Measurements from ENCODE around the gene LIPE. TPM values are rescaled to one million over a fixed set of nuclear protein-coding genes. Genes with fewer than 3 reads are reported as not detected.

The LIPE gene
- total and polyA plus RNA-seq, 7 donors: 5.3 to 27.7 (median 9.3) TPM

GRCh38 chr19:42472402-42473147 is 45.4 kb upstream of the LIPE start:
- no peaks in the 10 kb centered on the region for H3K9me3 ChIP-seq
- no peaks in the 10 kb centered on the region for H3K4me1 ChIP-seq
- no peaks in the 10 kb centered on the region for H3K36me3 ChIP-seq (ENCODE audit: insufficient read depth in 1 of 2, low read depth in 1 of 2)
- DNase-seq: no peak
- H3K27me3 ChIP-seq (ENCODE audit: insufficient read depth in 3 of 3, low read length in 2 of 3): peaks cover 0 to 13% (median 2%) of the 10 kb centered on the region in 3 donors
- WGBS, 3 donors: 71 to 72% (median 71%) methylated on average over 7 of the region's 7 CpGs
- no peak overlapping the region for H3K4me3 ChIP-seq
- H3K27ac ChIP-seq: no peak overlapping the region
- no peak for ATAC-seq
- TF ChIP-seq, protein P1, sequence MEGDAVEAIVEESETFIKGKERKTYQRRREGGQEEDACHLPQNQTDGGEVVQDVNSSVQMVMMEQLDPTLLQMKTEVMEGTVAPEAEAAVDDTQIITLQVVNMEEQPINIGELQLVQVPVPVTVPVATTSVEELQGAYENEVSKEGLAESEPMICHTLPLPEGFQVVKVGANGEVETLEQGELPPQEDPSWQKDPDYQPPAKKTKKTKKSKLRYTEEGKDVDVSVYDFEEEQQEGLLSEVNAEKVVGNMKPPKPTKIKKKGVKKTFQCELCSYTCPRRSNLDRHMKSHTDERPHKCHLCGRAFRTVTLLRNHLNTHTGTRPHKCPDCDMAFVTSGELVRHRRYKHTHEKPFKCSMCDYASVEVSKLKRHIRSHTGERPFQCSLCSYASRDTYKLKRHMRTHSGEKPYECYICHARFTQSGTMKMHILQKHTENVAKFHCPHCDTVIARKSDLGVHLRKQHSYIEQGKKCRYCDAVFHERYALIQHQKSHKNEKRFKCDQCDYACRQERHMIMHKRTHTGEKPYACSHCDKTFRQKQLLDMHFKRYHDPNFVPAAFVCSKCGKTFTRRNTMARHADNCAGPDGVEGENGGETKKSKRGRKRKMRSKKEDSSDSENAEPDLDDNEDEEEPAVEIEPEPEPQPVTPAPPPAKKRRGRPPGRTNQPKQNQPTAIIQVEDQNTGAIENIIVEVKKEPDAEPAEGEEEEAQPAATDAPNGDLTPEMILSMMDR (IDR thresholded peaks at IDR 0.05): no peak
- intact Hi-C loops (cut with DNase I): no loop called here

DNA sequence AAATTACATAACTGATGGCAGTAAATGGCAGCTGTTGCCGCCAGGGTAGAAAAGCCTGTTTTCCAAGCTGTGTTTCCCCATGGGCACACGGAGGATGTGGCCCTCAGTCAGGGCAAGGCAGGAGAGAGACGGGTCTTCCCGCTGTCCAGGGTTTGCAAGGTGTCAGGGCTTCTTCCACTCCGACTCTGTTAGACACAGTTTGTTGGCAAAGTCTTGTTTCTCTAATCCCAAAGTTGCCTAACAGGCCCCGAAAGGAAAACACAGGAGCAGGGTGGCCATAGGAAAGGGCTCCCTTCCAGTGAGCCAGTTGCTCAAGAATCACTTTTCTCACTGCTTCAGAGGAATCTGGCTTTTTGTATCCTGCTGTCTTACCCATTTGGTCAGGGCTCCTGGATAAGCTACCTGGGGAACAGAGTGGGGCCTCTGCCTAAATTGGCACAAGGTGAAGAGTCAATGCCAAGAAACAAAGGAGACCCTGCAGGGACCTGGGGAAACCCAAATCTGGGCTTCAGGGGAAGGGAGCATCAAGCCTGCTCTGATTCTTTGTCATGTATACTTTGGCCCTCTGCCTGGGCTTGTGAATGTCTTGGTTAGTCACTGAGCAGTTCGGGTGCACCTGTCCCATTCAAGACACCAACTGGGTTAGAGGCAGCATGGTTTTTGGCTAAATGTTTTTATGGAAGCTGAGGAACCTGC is 44.5 kb upstream of the LIPE start:
- TF ChIP-seq, protein P1 (IDR thresholded peaks at IDR 0.05): no peak
- H3K9me3 ChIP-seq: no peaks in the 10 kb centered on the region
- H3K4me1 ChIP-seq: no peaks in the 10 kb centered on the region
- WGBS, 3 donors: 37 to 46% (median 45%) methylated on average over 7 of the region's 7 CpGs
- H3K36me3 ChIP-seq (ENCODE audit: insufficient read depth in 1 of 2, low read depth in 1 of 2): no peaks in the 10 kb centered on the region
- H3K4me3 ChIP-seq: no peak overlapping the region
- intact Hi-C loops (cut with DNase I): no loop called here
- ATAC-seq (no peak), DNase-seq (no peak)
- no peak overlapping the region for H3K27ac ChIP-seq
- peaks cover 0 to 13% (median 2%) of the 10 kb centered on the region in 3 donors for H3K27me3 ChIP-seq (ENCODE audit: insufficient read depth in 3 of 3, low read length in 2 of 3)

- no peaks in the 10 kb centered on the region for H3K4me1 ChIP-seq
- H3K27me3 ChIP-seq (ENCODE audit: insufficient read depth in 3 of 3, low read length in 2 of 3): peaks cover 0 to 13% (median 2%) of the 10 kb centered on the region in 3 donors
- TF ChIP-seq, protein P1 (IDR thresholded peaks at IDR 0.05): no peak
- intact Hi-C loops (cut with DNase I): no loop called here
- no peak overlapping the region for H3K4me3 ChIP-seq
- no peaks in the 10 kb centered on the region for H3K9me3 ChIP-seq
- DNase-seq (peak in 1 of 2 donors; percentile 18), ATAC-seq (no peak)
- WGBS, 3 donors: 34 to 40% (median 39%) methylated on average over 8 of the region's 8 CpGs
- no peak overlapping the region for H3K27ac ChIP-seq
- H3K36me3 ChIP-seq (ENCODE audit: insufficient read depth in 1 of 2, low read depth in 1 of 2): no peaks in the 10 kb centered on the region
Observed at GRCh38 chr19:42469311-42470235, 42.4 kb upstream of the LIPE start.

- no peak for ATAC-seq
- Histone ChIP-seq H3K27me3 (ENCODE audit: insufficient read depth in 3 of 3, low read length in 2 of 3) (peaks cover 0 to 13% (median 2%) of the 10 kb centered on the region in 3 donors), H3K4me3 (no peak overlapping the region), H3K9me3 (no peaks in the 10 kb centered on the region), H3K4me1 (no peaks in the 10 kb centered on the region), H3K36me3 (ENCODE audit: insufficient read depth in 1 of 2, low read depth in 1 of 2) (no peaks in the 10 kb centered on the region), H3K27ac (no peak overlapping the region)
- TF ChIP-seq, protein P1 (IDR thresholded peaks at IDR 0.05): no peak
- WGBS, 3 donors: 39 to 45% (median 40%) methylated on average over 3 of the region's 3 CpGs
- no peak for DNase-seq
- intact Hi-C loops (cut with DNase I): no loop called here
Observed at GRCh38 chr19:42468273-42468796, 41.1 kb upstream of the LIPE start.

Data from psoas muscle (tissue), 8 donors.